H9 (cell line): ENCODE results near the gene FRK. TPM values are rescaled to one million over a fixed set of nuclear protein-coding genes. Genes with fewer than 3 reads are reported as not detected.

Experiments
- DNase-seq: peaks from one replicate; pipeline ENCODE4 v3.0.0-alpha.2; 2017
- H2AFZ ChIP-seq: one replicate; pipeline ENCODE4 v1.6.1; 2013; ENCODE audit warnings: mild to moderate bottlenecking, low read length, control low read depth, moderate library complexity
- H2AK5ac ChIP-seq: 2 replicates; pipeline ENCODE4 v1.6.1; 2013; ENCODE audit warnings: low read length, control low read depth, mixed read lengths; ENCODE audit not compliant: insufficient read length
- H2BK120ac ChIP-seq: one replicate; pipeline ENCODE4 v1.6.1; 2013; ENCODE audit warnings: low read depth, mild to moderate bottlenecking, low read length, control low read depth, inconsistent platforms; ENCODE audit not compliant: poor library complexity, severe bottlenecking
- H2BK12ac ChIP-seq: 2 replicates; pipeline ENCODE4 v1.6.1; 2013; ENCODE audit warnings: low read length, control low read depth, mixed read lengths, low read depth; ENCODE audit not compliant: insufficient read length
- H2BK15ac ChIP-seq: 2 replicates; pipeline ENCODE4 v1.6.1; 2013; ENCODE audit warnings: low read depth, low read length, control low read depth
- H2BK20ac ChIP-seq: one replicate; pipeline ENCODE4 v1.6.1; 2013; ENCODE audit warnings: low read depth, mild to moderate bottlenecking, low read length, control low read depth, inconsistent platforms; ENCODE audit not compliant: poor library complexity, severe bottlenecking
- H2BK5ac ChIP-seq: 2 replicates; pipeline ENCODE4 v1.6.1; 2013; ENCODE audit warnings: low read length, control low read depth, mixed read lengths; ENCODE audit not compliant: insufficient read length
- H3K14ac ChIP-seq: 2 replicates; pipeline ENCODE4 v1.6.1; 2013; ENCODE audit warnings: low read length, control low read depth; ENCODE audit not compliant: insufficient read depth
- H3K18ac ChIP-seq: 2 replicates; pipeline ENCODE4 v1.6.1; 2013; ENCODE audit warnings: low read depth, mild to moderate bottlenecking, mixed read lengths, low read length, control low read depth; ENCODE audit not compliant: insufficient read length
- H3K23ac ChIP-seq: 2 replicates; pipeline ENCODE4 v1.6.1; 2013; ENCODE audit warnings: low read length, control low read depth, mixed read lengths, low read depth; ENCODE audit not compliant: insufficient read length
- H3K23me2 ChIP-seq: 2 replicates; pipeline ENCODE4 v1.6.1; 2013; ENCODE audit warnings: low read depth, mild to moderate bottlenecking, mixed read lengths, low read length, control low read depth; ENCODE audit not compliant: insufficient read length, poor library complexity, severe bottlenecking
- H3K27ac ChIP-seq: 2 replicates; pipeline ENCODE4 v1.5.1; 2013; ENCODE audit warnings: low read length, control low read depth, mixed read lengths, low read depth; ENCODE audit not compliant: insufficient read length
- H3K27me3 ChIP-seq: 2 replicates; pipeline ENCODE4 v1.6.1; 2013; ENCODE audit warnings: low read length, control low read depth, inconsistent platforms; ENCODE audit not compliant: insufficient read depth
- H3K4ac ChIP-seq: 2 replicates; pipeline ENCODE4 v1.6.1; 2013; ENCODE audit warnings: low read depth, mild to moderate bottlenecking, control low read depth, inconsistent platforms, low read length, moderate library complexity
- H3K4me1 ChIP-seq: 2 replicates; pipeline ENCODE4 v1.6.1; 2013; ENCODE audit warnings: low read length, control low read depth, inconsistent platforms; ENCODE audit not compliant: insufficient read depth
- H3K4me2 ChIP-seq: 2 replicates; pipeline ENCODE4 v1.6.1; 2013; ENCODE audit warnings: low read length, control low read depth, mixed read lengths; ENCODE audit not compliant: insufficient read length, insufficient read depth
- H3K56ac ChIP-seq: 2 replicates; pipeline ENCODE4 v1.6.1; 2013; ENCODE audit warnings: low read depth, mild to moderate bottlenecking, mixed read lengths, low read length, control low read depth; ENCODE audit not compliant: insufficient read length
- H3K79me1 ChIP-seq: 2 replicates; pipeline ENCODE4 v1.6.1; 2013; ENCODE audit warnings: low read depth, mild to moderate bottlenecking, moderate library complexity, low read length, control low read depth, inconsistent platforms; ENCODE audit not compliant: insufficient read depth, poor library complexity, severe bottlenecking
- H3K79me2 ChIP-seq: 2 replicates; pipeline ENCODE4 v1.6.1; 2013; ENCODE audit warnings: low read length, control low read depth, inconsistent platforms; ENCODE audit not compliant: insufficient read depth
- H3K9ac ChIP-seq: 2 replicates; pipeline ENCODE4 v1.6.1; 2013; ENCODE audit warnings: low read length, control low read depth, mixed read lengths; ENCODE audit not compliant: insufficient read length; ENCODE audit errors: extremely low read depth
- H3K9me3 ChIP-seq: one replicate; pipeline ENCODE4 v1.6.1; 2013; ENCODE audit warnings: low read depth, low read length, inconsistent platforms; ENCODE audit not compliant: control insufficient read depth
- H3T11ph ChIP-seq: one replicate; pipeline ENCODE4 v1.6.1; 2013; ENCODE audit warnings: mild to moderate bottlenecking, low read length, control low read depth, inconsistent platforms
- H4K20me1 ChIP-seq: one replicate; pipeline ENCODE4 v1.6.1; 2013; ENCODE audit not compliant: control insufficient read depth, insufficient read length, insufficient read depth
- H4K5ac ChIP-seq: 2 replicates; pipeline ENCODE4 v1.6.1; 2013; ENCODE audit warnings: low read depth, mild to moderate bottlenecking, mixed read lengths, low read length, control low read depth; ENCODE audit not compliant: insufficient read length
- H4K8ac ChIP-seq: replicated peaks from 2 replicates; pipeline ENCODE4 v1.6.1; 2013; ENCODE audit warnings: low read length, control low read depth, mixed read lengths, low read depth; ENCODE audit not compliant: insufficient read length
- H4K91ac ChIP-seq: 2 replicates; pipeline ENCODE4 v1.6.1; 2013; ENCODE audit warnings: low read depth, mild to moderate bottlenecking, moderate library complexity, mixed read lengths, low read length, control low read depth; ENCODE audit not compliant: insufficient read length
- H3K27ac Mint-ChIP-seq, 3 experiments: 2 replicates in 2 of 3; 3 replicates in 1 of 3; pipeline ENCODE4 v1.8.0; 2020 to 2021; ENCODE audit warnings: mixed read lengths in 3 of 3, mild to moderate bottlenecking in 1 of 3, moderate library complexity in 1 of 3
- H3K27me3 Mint-ChIP-seq: 2 replicates; pipeline ENCODE4 v1.8.0; 2021; ENCODE audit warnings: low read depth, mild to moderate bottlenecking, moderate library complexity, mixed read lengths
- H3K36me3 Mint-ChIP-seq, 3 experiments: 2 replicates in 2 of 3; 3 replicates in 1 of 3; pipeline ENCODE4 v1.8.0; 2020 to 2021; ENCODE audit warnings: low read depth in 3 of 3, mixed read lengths in 3 of 3; ENCODE audit not compliant: insufficient read depth in 1 of 3
- H3K4me1 Mint-ChIP-seq, 2 experiments: 2 replicates each; pipeline ENCODE4 v1.8.0; 2020; ENCODE audit warnings: mixed read lengths in 2 of 2
- H3K4me3 Mint-ChIP-seq, 2 experiments: 2 replicates in 1 of 2; 3 replicates in 1 of 2; pipeline ENCODE4 v1.8.0; 2020 to 2021; ENCODE audit warnings: mild to moderate bottlenecking in 2 of 2, mixed read lengths in 2 of 2, moderate library complexity in 1 of 2
- H3K9me3 Mint-ChIP-seq, 2 experiments: 2 replicates in 1 of 2; 3 replicates in 1 of 2; pipeline ENCODE4 v1.8.0; 2020; ENCODE audit warnings: mild to moderate bottlenecking in 2 of 2, mixed read lengths in 2 of 2, moderate library complexity in 1 of 2
- WGBS: extraction: QIAGEN DNeasy Blood & Tissue Kit; methylation state at CpG from one replicate; pipeline ENCODE4 v1.1.7; 2013; ENCODE audit warnings: missing lambda C conversion rate, low lambda C conversion rate, mixed read lengths; ENCODE audit not compliant: insufficient read length; ENCODE audit errors: extremely low coverage; 5-methylcytosine and 5-hydroxymethylcytosine counted together
- total RNA-seq: library from RNA; stranded (reverse); gene quantifications from 2 replicates; pipeline ENCODE4 v1.2.1, GENCODE V29; 2021
- TF ChIP-seq, protein P1 (sequence below): fragments of 200-600 bp; sonication (generic); conservative IDR thresholded peaks from 3 replicates; pipeline ENCODE4 v1.8.0; 2021; ENCODE audit warnings: antibody characterized with exemption, mild to moderate bottlenecking

The FRK gene
- total RNA-seq, 1 experiment from 2014 or later = 0.15 TPM

DNA sequence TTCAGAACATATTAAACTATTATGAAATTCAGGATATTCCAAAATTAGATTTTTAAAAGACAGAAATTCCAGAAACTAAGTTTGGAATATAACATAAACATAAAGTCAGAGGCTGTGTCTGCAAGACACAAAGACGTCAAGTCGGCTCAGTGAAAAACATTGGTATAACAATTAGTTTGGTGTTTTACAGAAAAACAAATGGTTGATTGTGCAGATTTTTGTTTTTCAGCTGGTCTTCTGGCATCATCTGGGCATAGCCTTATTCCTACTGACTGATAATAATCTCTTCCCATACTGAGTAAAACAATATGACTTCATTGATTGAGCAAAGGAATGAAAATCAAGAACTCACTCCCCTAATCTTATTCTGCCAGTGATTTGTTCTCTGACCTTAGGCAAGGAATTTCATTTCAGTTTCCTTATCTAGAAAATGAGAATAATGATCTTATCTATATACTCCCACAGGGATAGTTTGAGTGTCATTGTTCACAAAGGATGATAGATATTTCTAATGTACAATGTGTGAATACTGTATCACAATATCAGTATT lies 84.3 kb downstream of the FRK start:
- Histone ChIP-seq H4K5ac (no peak overlapping the region), H3K27ac (no peak overlapping the region), H2AK5ac (no peak overlapping the region), H3K27me3 (no peaks in the 10 kb centered on the region), H3T11ph (no peak overlapping the region), H3K4ac (no peak overlapping the region), H4K91ac (no peak overlapping the region), H3K79me2 (no peaks in the 10 kb centered on the region), H2BK12ac (no peak overlapping the region), H2BK20ac (no peak overlapping the region), H3K23me2 (no peaks in the 10 kb centered on the region), H3K56ac (no peak overlapping the region), H3K9me3 (no peaks in the 10 kb centered on the region), H3K18ac (no peak overlapping the region), H3K79me1 (no peaks in the 10 kb centered on the region), H2AFZ (no peak overlapping the region), H3K14ac (no peak overlapping the region), H3K23ac (no peak overlapping the region), H3K4me1 (no peaks in the 10 kb centered on the region), H3K4me2 (no peak overlapping the region), H3K9ac (no peak overlapping the region), H2BK5ac (no peak overlapping the region), H4K20me1 (no peaks in the 10 kb centered on the region), H2BK120ac (no peak overlapping the region), H4K8ac (no peak overlapping the region), H2BK15ac (no peak overlapping the region)
- Mint-ChIP-seq H3K4me3 (no peak overlapping the region), H3K27me3 (no peaks in the 10 kb centered on the region), H3K36me3 (no peaks in the 10 kb centered on the region), H3K27ac (no peak overlapping the region), H3K4me1 (no peaks in the 10 kb centered on the region), H3K9me3 (no peaks in the 10 kb centered on the region)
- TF ChIP-seq, protein P1, sequence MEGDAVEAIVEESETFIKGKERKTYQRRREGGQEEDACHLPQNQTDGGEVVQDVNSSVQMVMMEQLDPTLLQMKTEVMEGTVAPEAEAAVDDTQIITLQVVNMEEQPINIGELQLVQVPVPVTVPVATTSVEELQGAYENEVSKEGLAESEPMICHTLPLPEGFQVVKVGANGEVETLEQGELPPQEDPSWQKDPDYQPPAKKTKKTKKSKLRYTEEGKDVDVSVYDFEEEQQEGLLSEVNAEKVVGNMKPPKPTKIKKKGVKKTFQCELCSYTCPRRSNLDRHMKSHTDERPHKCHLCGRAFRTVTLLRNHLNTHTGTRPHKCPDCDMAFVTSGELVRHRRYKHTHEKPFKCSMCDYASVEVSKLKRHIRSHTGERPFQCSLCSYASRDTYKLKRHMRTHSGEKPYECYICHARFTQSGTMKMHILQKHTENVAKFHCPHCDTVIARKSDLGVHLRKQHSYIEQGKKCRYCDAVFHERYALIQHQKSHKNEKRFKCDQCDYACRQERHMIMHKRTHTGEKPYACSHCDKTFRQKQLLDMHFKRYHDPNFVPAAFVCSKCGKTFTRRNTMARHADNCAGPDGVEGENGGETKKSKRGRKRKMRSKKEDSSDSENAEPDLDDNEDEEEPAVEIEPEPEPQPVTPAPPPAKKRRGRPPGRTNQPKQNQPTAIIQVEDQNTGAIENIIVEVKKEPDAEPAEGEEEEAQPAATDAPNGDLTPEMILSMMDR = no peak
- no CpG with 5 or more reads among the region's 2 CpGs for WGBS
- DNase-seq = no peak
